GM06990 (cell line): Measurements from ENCODE around the gene NPTX1.

Source experiments
- DNase-seq: peaks from one replicate; pipeline ENCODE4 v3.0.0-alpha.2; 2011; ENCODE audit not compliant: insufficient read length; ENCODE audit errors: extremely low read depth
- H3K27me3 ChIP-seq: replicated peaks from 2 replicates; pipeline ENCODE4 v1.6.0; 2011; ENCODE audit warnings: low read length; ENCODE audit not compliant: control insufficient read depth, insufficient read depth
- H3K36me3 ChIP-seq: 2 replicates; pipeline ENCODE4 v1.5.1; 2011; ENCODE audit warnings: low read length; ENCODE audit not compliant: control insufficient read depth, insufficient read depth
- H3K4me3 ChIP-seq: replicated peaks from 2 replicates; pipeline ENCODE4 v1.5.1; 2011; ENCODE audit warnings: low read depth, mild to moderate bottlenecking, control low read depth, low read length
- CTCF ChIP-seq: IDR thresholded peaks from 2 replicates; pipeline ENCODE4 v1.5.1; 2011; ENCODE audit warnings: low read length, control low read depth, mild to moderate bottlenecking, inconsistent platforms; ENCODE audit not compliant: insufficient read depth, poor library complexity, severe bottlenecking

NPTX1 gene

DNA sequence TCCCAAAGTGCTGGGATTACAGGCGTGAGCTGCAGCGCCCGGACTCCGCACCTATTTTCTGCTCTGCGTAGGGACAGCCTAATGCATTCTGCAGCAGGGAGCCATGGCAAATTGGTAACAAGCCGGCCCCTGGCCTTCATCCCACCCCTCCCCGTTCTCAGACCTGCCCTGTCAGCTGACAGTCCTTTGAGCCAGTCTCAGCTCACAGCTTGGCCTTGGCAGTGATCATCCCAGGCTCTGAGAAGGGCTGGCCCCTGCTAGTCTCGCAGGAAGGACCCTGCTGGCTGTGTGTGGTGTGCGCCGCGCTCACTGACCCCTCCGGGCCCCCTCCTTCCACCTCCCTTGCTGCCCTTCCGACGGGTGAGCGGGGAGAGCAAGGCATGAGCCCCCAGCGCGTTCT is 10.3 kb upstream of the NPTX1 start:
- Histone ChIP-seq H3K36me3 (no peaks in the 10 kb centered on the region), H3K27me3 (no peaks in the 10 kb centered on the region; the same call in none of the 2 replicates), H3K4me3 (no peak overlapping the region)
- no peak for DNase-seq
- no peak for TF ChIP-seq CTCF

DNA sequence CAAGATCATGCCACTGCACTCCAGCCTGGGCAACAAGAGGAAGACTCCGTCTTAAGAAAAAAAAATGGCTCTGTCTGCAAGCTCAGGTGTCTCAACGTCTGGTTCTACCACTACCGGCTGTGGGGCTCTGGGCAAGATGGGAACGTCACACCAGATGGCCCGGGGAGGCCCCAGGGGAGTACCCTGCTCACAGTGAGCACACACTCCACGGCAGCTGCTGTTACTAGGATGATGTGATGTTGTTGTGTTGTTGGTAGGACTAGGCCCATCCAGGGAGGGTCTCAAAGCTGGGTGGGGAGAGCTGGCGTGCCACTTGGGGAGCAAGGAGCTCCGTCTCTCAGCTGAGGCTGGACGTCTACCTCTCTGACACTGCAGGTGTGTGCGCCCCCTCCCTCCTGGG is 9.4 kb upstream of the NPTX1 start:
- no peaks in the 10 kb centered on the region for H3K36me3 ChIP-seq
- TF ChIP-seq CTCF: no peak
- no peak overlapping the region for H3K4me3 ChIP-seq
- H3K27me3 ChIP-seq: peaks cover 4% of the 10 kb centered on the region
- DNase-seq: no peak

DNA sequence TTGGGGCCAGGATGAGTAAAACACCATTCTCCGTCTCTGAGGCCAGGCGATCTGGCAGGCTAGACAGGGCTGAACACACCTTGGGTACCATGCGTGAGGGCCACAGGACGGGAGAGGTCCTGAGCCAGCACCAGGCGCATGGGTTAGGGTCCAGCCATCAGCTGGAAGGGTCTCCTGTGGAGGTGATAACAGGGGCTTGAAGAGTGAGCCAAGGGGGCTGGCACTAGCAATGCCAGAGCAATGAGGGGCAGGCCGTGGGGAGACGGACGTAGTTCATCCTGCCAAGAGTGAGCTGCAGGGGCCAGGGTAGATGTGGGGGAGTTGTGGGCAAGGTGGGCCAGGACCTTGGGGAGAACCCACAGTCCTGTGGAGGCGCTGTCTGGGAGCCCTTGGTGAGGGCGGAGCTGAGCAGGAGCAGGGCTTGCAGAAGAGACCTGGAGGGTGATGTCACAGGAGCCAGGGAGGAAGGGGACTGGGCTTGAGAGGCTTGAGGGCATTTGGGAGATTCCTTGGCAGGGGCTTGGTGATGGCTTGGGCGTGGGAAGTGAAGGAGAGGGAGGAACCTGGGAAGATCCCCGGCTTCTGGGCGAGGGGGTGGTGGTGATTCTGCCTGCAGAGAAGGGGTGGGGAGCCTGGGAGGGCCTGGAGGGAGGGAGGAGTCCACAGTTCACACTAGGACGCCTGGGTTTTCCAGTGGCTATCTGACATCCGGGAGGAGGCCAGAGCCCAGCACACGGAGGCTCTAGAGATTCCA is 6.3 kb upstream of the NPTX1 start:
- DNase-seq: no peak
- Histone ChIP-seq H3K27me3 (peaks cover 5% of the 10 kb centered on the region), H3K4me3 (no peak overlapping the region), H3K36me3 (no peaks in the 10 kb centered on the region)
- TF ChIP-seq CTCF: no peak

DNA sequence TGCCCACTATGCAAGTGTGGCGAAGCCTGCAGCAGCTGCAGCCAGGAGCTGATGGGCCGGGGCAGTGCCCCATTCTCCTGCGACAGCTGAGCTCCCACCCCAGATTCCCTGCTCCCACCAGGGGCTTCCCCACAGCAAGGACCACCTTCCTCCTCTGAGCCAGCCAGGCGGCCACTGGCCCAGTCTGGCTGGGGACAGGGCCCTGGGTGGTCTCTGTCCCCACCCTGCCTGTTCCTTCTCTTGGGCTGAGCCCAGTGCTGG is 5.6 kb upstream of the NPTX1 start:
- TF ChIP-seq CTCF: no peak
- no peak overlapping the region for H3K4me3 ChIP-seq
- peaks cover 5% of the 10 kb centered on the region for H3K27me3 ChIP-seq
- H3K36me3 ChIP-seq: no peaks in the 10 kb centered on the region
- no peak for DNase-seq

DNA sequence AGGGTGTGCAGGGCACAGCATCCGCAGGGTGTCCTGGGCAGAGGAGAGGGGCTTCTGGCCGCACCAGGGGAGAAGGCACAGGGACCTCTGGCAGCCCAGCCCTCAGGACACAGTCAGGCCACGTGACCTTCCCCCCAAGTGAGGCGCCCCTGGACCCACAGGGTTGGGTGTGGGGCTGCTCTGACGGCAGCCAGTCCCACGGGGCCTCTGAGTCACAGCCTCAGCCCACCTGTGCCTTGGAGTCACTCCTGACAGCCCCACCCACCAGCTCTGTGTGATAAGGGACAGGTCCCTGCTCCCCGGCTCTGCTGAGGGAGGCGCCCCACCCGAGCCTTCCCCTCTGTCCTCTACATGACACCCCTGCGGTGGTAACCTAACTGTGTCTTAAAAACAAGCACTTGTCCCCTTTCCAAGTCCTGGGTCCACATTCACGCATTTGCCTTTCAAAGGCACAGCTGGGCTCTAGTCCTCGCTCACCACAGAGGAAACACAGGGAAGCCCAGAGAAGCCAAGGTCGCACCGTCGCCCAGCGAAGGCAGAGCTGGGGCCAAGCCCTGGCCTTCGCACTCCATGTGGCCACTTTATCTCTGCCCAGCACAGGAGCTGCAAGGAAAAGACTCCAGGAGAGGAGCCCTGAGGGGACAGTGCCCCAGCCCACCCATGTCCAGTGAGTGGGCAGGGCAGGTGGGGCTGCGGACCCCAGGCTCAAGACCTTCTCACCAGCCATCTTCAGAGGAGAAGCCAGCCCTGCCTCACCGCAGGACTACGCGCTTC is 5.1 kb upstream of the NPTX1 start:
- Histone ChIP-seq H3K27me3 (peaks cover 5% of the 10 kb centered on the region), H3K4me3 (no peak overlapping the region), H3K36me3 (no peaks in the 10 kb centered on the region)
- DNase-seq: no peak
- no peak for TF ChIP-seq CTCF
